HG03045 (cell line): ENCODE results near the gene KAT2A.

ENCODE experiments used
- ATAC-seq: cut with Tn5 transposase; IDR thresholded peaks from one replicate; pipeline ENCODE4 v1.9.1; 2021; ENCODE audit warnings: mild to moderate bottlenecking, moderate library complexity; ENCODE audit not compliant: unreplicated experiment

Gene KAT2A

GRCh38 chr17:42116705-42117396 lies 4.3 kb downstream of the KAT2A start:
- no peak for ATAC-seq

- no peak for ATAC-seq
Measured at GRCh38 chr17:42114118-42114517, 7.0 kb downstream of the KAT2A start.

GRCh38 chr17:42113293-42114069 lies 7.7 kb downstream of the KAT2A start:
- no peak for ATAC-seq

DNA sequence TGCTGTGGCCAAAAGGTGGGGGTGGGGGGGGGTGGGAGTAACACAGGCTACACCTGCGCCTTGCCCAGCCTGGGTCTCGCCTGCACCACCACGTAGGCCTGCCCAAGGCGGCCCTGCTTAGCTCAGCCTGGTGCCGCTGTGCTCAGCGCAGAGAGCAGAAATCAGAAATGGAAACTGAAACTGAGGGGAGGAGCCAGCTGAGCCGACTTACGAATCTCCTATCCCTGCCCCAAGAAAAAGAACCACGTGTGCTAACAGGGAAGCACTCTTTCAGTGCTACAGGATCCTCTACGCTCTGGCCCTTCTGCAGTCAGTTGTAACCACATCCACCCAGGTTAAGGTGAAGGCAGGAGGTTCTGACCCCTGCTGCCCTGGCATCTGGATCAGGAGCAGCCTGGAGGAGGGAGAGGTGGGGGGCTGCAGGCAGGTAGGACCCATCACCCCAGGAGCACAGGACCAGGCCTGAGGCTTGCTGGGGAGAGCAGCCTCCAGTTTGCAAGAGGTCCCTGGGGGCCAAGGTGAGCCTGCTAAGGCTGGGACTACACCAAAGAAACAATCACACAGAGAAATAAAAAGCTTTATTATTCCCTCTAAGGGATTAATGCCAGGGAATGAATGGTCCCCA lies 8.5 kb downstream of the KAT2A start, which contains the start of gene DHX58:
Gene DHX58 (minus strand): TSS at position 163 of the 625 bp plus-strand sequence. CDS start 822 bp downstream, outside the sequence.
- ATAC-seq, result peak; percentile 65

DNA sequence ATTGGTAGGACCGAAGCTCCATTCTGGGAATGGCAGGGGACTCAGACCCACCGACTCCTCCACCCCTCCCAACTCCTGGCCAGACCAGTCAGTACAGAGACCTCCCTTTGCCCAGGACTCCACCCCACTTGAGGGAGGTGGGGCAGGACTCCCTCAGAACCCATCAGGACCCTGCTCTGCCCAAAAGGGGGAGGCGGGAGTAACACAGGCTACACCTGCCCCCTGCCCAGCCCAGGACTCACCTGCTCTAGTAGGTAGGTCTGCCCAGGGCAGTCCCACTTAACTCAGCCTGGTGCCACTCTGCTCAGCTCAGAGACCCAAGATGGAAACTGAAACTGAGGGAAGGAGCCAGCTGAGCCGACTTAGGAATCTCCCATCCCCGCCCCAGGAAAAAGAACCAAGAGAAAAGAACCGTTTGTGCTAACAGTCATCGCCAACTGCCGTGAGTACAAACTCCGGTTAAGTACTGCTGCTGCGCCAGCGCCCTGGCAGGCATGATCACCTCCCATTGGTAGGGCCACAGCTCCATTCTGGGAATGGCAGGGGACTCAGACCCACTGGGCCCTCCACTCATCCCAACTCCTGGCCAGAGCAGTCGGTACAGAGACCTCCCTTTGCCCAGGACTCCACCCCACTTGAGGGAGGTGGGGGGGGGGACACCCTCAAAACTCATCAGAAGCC lies 9.2 kb downstream of the KAT2A start:
- ATAC-seq, result peak; percentile 2

DNA sequence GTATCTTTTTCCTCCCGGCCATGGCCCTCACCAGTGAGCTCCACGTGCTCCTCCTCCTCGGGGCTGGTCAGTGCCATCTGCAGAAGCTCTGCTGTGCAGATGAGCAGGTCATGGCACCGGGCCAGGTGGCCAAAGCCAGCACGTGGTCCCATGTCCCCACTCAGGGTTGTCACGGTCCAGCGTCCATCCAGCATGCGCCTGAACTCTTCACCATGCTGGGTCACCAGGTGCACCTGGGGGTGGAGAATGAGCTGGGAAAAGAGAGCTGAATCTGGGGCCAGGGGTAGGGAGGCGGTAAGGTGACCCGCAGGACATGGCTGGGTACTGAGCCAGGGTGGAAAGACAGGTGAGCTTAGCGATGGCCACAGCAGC lies 9.9 kb downstream of the KAT2A start:
- no peak for ATAC-seq

DNA sequence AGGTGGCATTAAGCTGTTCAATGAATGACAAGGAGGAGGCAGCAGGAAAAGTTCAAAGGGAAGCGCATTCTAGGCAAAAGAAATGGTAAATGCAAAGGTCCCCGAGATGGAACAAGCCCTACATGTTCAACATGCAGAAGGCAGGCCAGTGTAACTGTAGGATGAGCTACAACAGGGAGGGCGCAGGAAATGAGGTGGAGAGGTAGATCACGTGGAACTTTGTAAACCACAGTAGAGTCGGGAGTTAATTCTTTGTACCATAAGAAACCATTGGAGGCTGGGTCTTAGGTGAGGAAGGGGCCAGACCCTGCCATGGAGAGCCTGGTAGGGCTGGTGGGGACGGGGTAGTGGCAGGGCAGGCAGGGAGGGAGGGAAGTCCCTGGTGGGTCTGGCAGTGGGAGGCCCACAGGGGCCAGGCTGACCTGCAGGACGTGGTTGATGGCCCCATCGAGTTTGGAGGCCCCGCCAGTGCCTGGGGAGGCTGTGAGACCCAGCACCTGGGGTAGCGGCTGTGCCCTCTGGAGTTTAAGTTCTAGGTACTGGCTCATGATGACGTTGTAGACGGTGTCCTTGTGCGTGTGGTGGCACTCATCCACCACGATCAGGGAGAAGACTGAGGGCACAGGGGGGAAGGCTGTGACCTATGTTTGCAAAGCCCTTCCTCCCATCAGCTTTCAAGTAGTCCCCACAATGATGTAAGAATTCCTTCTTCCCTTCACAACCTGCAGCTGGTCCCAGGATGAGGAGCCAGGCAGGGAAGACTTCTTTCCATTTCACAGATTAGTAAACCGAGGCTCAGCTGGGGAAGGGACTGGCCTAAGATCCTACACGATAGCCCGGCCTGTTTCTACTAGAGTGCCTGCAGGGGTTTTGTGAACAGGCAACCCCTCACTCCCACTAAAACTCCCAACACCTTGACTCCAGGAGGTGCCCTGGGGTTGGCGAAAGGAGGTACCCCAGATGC lies 10.6 kb downstream of the KAT2A start:
- no peak for ATAC-seq

DNA sequence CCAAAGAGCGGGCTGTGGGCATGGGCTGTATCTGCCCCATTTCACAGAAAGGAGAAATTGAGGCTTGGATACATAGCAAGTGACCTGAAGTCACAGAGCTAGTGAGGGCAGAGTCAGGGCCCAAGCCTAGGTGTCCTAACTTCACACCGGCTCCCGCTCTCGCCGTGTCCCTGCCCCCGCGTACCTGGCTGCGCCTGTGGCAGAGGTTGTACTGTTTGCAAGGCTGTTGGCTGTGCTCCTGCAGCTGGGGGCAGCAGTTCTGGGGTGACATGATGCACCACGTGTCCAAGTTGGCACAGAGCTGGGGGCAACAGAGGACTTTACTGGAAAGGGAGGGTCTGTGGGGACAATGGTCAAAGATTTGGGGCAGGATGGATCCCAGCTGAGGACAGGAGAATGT lies 12.1 kb downstream of the KAT2A start:
- no peak for ATAC-seq

DNA sequence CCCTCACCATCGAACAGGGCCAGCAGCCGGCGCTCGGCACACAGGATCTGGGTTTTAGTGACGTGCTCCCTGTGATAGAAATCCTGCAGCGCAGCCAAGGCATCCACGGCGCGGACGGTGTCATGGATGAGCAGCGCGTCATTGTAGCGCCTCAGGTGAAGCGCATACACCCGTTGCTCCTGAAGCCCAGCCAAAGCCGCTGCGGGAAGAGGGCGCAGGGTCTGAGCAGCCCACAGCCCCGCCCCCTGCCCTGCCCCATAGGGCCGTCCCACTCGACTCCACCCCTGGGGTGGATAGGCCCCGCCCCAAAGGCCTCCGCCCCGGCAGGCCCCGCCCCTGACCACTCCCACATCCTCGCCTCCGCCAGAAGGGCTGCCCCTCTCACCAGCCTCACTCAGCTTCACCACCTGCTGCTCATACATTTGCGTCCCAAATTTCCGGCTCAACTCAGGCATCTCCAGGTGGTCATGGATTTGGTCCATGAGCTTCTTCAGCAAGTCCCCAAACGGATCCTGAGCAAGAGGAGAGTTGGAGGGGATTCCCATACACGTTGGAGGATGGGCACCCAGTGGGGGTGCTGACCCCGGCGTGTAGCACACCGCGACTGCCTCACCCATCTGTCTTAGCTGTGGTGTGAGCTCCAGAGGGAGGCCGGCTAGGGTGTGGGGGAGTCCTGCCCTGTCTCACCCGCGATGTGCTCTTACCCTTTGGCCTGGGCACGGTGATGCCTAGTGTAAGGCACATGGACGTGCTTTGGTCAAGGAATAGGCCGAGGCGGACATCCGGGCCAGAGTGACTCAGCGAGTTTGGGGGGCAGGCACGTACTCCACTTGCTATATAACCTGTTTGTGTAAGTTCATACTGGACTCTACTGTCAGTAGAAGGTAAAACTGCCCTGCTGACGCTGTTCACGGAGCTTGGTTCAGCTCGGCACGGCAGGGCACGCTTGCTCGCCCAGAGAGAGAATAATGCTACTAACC lies 13.3 kb downstream of the KAT2A start:
- ATAC-seq, result peak; percentile 63

DNA sequence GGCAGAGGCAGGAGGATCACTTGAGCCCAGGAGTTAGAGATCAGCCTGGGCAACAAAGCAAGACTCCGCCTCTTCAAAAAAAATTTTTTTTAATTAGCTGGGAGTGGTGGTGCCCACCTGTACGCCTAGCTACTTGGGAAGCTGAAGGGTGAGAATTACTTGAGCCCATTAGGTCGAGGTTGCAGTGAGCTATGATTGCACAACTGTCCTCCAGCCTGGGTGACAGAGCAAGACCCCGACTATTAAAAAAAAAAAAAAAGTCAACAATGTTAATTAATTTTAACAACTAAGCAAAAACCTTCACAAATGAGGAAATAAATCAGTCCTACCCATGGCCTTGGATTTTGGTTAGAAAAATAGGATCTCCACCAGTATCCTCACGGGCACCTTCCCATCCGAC lies 14.0 kb downstream of the KAT2A start:
- no peak for ATAC-seq

- ATAC-seq, result no peak
Measured at GRCh38 chr17:42106009-42106408, 15.2 kb downstream of the KAT2A start.

- ATAC-seq, result no peak
Measured at GRCh38 chr17:42104264-42104663, 16.9 kb downstream of the KAT2A start.

GRCh38 chr17:42103221-42103954 lies 17.8 kb downstream of the KAT2A start:
- ATAC-seq, result no peak

- no peak for ATAC-seq
Measured at GRCh38 chr17:42101513-42102292, 19.5 kb downstream of the KAT2A start.

DNA sequence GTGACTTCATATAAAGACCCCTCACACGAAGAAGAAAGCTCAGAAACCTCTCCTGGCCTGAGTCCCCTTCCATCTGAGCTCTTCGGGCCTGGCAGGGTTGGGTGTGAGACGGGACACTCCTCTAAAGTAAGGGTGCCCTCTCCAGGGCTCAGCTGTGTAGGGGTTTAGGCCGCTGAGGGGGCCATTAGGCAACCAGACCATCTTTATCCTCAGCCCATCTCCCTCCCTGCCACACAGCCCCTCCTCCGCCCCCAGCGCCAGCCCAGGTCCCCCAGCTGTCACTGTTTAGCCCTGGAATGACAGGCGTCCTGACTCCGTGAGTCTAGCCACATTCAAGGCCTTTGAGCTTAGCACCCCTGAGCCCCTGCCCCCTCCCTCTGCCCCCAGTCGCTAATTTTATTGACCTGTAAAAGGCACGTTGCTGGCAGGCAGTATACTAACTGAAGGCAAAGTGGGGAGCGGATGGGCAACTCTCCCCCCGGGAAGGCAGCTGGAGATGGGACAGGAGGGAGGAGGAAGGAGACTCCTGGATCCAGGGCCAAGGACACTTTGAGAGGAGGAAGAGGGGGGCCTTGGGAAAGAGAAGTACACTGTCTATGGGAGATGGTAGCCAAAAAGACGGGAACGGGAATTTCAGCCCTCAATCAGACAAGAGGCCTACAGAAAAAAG lies 22.3 kb downstream of the KAT2A start:
- ATAC-seq, result no peak

GRCh38 chr17:42097691-42098631 lies 23.2 kb downstream of the KAT2A start, which contains the start of gene ZNF385C:
ZNF385C (minus strand) TSS chr17:42098473; CDS start chr17:42063056, 35,417 bp downstream.
- no peak for ATAC-seq
